Right cardiac atrium (tissue), 5 donors: Measurements from ENCODE around the gene FAM83B. TPM values are rescaled to one million over a fixed set of nuclear protein-coding genes. Genes with fewer than 3 reads are reported as not detected.
"Not testable (repeated sequence)": the region's sequence is repeated elsewhere in the genome, so short reads cannot be mapped to it uniquely, and the experiment has no call there.

Source experiments
- ATAC-seq, 2 donors: fragments of 200-7000 bp; cut with Tn5 transposase; one replicate each; pipeline versions ENCODE4 v1.8.0 to v1.9.1; 2020; ENCODE audit warnings: moderate library complexity in 2 of 2, mild to moderate bottlenecking in 1 of 2
- DNase-seq, 3 donors: peaks; one replicate each; pipeline ENCODE4 v3.0.0-alpha.2; 2020
- H3K27ac ChIP-seq: one replicate; pipeline ENCODE4 v1.5.1; 2013; ENCODE audit warnings: mild to moderate bottlenecking, low read length, control low read depth, moderate library complexity
- H3K27me3 ChIP-seq: one replicate; pipeline ENCODE4 v1.6.1; 2013; ENCODE audit not compliant: control insufficient read depth, insufficient read depth
- H3K4me1 ChIP-seq: one replicate; pipeline ENCODE4 v1.6.1; 2013; ENCODE audit warnings: low read length; ENCODE audit not compliant: control insufficient read depth, insufficient read depth
- H3K4me3 ChIP-seq: one replicate; pipeline ENCODE4 v1.5.1; 2013; ENCODE audit warnings: low read length, control low read depth
- H3K9me3 ChIP-seq: one replicate; pipeline ENCODE4 v1.6.1; 2013; ENCODE audit warnings: low read length; ENCODE audit not compliant: control insufficient read depth
- WGBS: extraction: QIAGEN DNeasy Blood & Tissue Kit; methylation state at CpG from one replicate; pipeline ENCODE4 v1.1.7; 2013; 5-methylcytosine and 5-hydroxymethylcytosine counted together
- intact Hi-C, 4 donors: fragments of 100-400 bp; cut with DNase I; formaldehyde crosslinking; loops; one replicate each; pipeline versions ENCODE4 v1.11.0 to v1.14.0; 2022 to 2023
- polyA plus RNA-seq: library from polyadenylated mRNA; stranded (reverse); fragments of 200-250 nt; gene quantifications from one replicate; pipeline ENCODE4 v1.2.3, GENCODE V29; 2013
- total RNA-seq, 4 donors: library from RNA; stranded (reverse); fragmentation: NEBNext Ultra II Directional; extraction: Animal tissue kit (Norgen Biotek cat#: 25700); gene quantifications; one replicate each; pipeline ENCODE4 v1.2.1, GENCODE V29; 2021
- donor health status: healthy with polysubstance abuse.
- donor health status: DM: no; HTN: yes; CAD: no.
- donor health status: DM: no; HTN: no; CAD: no.
- donor health status: DM: no; HTN: yes; CAD: no; lungs with severe emphysema.
- donor health status: DM: yes; HTN: yes; CAD: no.

Gene FAM83B
- total and polyA plus RNA-seq, 5 donors = 1.5 to 13.3 (median 7.5) TPM

GRCh38 chr6:54817834-54818233 lies 28.7 kb upstream of the FAM83B start:
- ATAC-seq = no peak
- Histone ChIP-seq H3K4me3 (no peak overlapping the region), H3K27ac (no peak overlapping the region), H3K9me3 (no peaks in the 10 kb centered on the region), H3K4me1 (no peaks in the 10 kb centered on the region), H3K27me3 (no peaks in the 10 kb centered on the region)
- intact Hi-C loops = no loop called here
- no peak for DNase-seq
- 72% methylated on average over 2 of the region's 2 CpGs for WGBS

- intact Hi-C loops, H3K4me3 ChIP-seq, H3K27me3 ChIP-seq, ATAC-seq, H3K9me3 ChIP-seq, H3K4me1 ChIP-seq, H3K27ac ChIP-seq, DNase-seq: not testable (repeated sequence)
- 74% methylated on average over 6 of the region's 6 CpGs for whole genome bisulfite sequencing
Measured at GRCh38 chr6:54824225-54824624, 22.3 kb upstream of the FAM83B start.

GRCh38 chr6:54827010-54827409 lies 19.6 kb upstream of the FAM83B start:
- intact Hi-C loops = no loop called here
- no peaks in the 10 kb centered on the region for H3K4me1 ChIP-seq
- H3K9me3 ChIP-seq = no peaks in the 10 kb centered on the region
- DNase-seq = no peak
- no peaks in the 10 kb centered on the region for H3K27me3 ChIP-seq
- H3K27ac ChIP-seq = no peak overlapping the region
- ATAC-seq = no peak
- WGBS = 20% methylated on average over 2 of the region's 2 CpGs
- no peak overlapping the region for H3K4me3 ChIP-seq

GRCh38 chr6:54830216-54830615 lies 16.4 kb upstream of the FAM83B start:
- intact Hi-C loops = no loop called here
- no peaks in the 10 kb centered on the region for H3K27me3 ChIP-seq
- 74% methylated on average over 1 of the region's 1 CpG for WGBS

GRCh38 chr6:54835176-54835575 lies 11.4 kb upstream of the FAM83B start:
- H3K4me3 ChIP-seq = no peak overlapping the region
- intact Hi-C loops = no loop called here
- ATAC-seq = no peak
- no peaks in the 10 kb centered on the region for H3K9me3 ChIP-seq
- H3K4me1 ChIP-seq = no peaks in the 10 kb centered on the region
- no peaks in the 10 kb centered on the region for H3K27me3 ChIP-seq
- WGBS = 83% methylated on average over 1 of the region's 1 CpG
- H3K27ac ChIP-seq = no peak overlapping the region
- no peak for DNase-seq

More at GRCh38 chr6:54830216-54830615, 16.4 kb upstream of the FAM83B start:
- Histone ChIP-seq H3K27ac (no peak overlapping the region), H3K9me3 (no peaks in the 10 kb centered on the region), H3K4me3 (no peak overlapping the region), H3K4me1 (no peaks in the 10 kb centered on the region)
- DNase-seq = no peak
- no peak for ATAC-seq

- H3K9me3 ChIP-seq = no peaks in the 10 kb centered on the region
- peak overlapping the region; percentile 56 for H3K4me3 ChIP-seq
- H3K27me3 ChIP-seq = no peaks in the 10 kb centered on the region
- DNase-seq (peak; percentile 14 to 58 (median 51)), ATAC-seq (peak; percentile 73 to 76)
- intact Hi-C loops = no loop called here
- no peaks in the 10 kb centered on the region for H3K4me1 ChIP-seq
- WGBS = 6% methylated on average over 35 of the region's 35 CpGs
- H3K27ac ChIP-seq = peak overlapping the region; percentile 43
Measured at GRCh38 chr6:54846857-54847674, 495 bp downstream of the FAM83B start.

- 61% methylated on average over 9 of the region's 9 CpGs for WGBS
- Histone ChIP-seq H3K9me3 (no peaks in the 10 kb centered on the region), H3K4me1 (no peaks in the 10 kb centered on the region), H3K27me3 (no peaks in the 10 kb centered on the region), H3K4me3 (no peak overlapping the region), H3K27ac (peak overlapping the region; percentile 43)
- intact Hi-C loops = no loop called here
- DNase-seq (no peak), ATAC-seq (no peak)
Measured at GRCh38 chr6:54847799-54848597, 1.4 kb downstream of the FAM83B start.

GRCh38 chr6:54850114-54850513 lies 3.5 kb downstream of the FAM83B start:
- WGBS = 56% methylated on average over 2 of the region's 2 CpGs

GRCh38 chr6:54856129-54856528 lies 9.6 kb downstream of the FAM83B start:
- 73% methylated on average over 3 of the region's 3 CpGs for WGBS
- no peaks in the 10 kb centered on the region for H3K9me3 ChIP-seq
- peak in 1 of 2 donors; percentile 51 for ATAC-seq
- no peaks in the 10 kb centered on the region for H3K27me3 ChIP-seq
- no peaks in the 10 kb centered on the region for H3K4me1 ChIP-seq
- H3K4me3 ChIP-seq = no peak overlapping the region
- intact Hi-C loops = no loop called here
- DNase-seq = no peak
- no peak overlapping the region for H3K27ac ChIP-seq

More at GRCh38 chr6:54850114-54850513, 3.5 kb downstream of the FAM83B start:
- ATAC-seq = no peak
- Histone ChIP-seq H3K4me3 (no peak overlapping the region), H3K27me3 (no peaks in the 10 kb centered on the region), H3K4me1 (no peaks in the 10 kb centered on the region), H3K9me3 (no peaks in the 10 kb centered on the region), H3K27ac (no peak overlapping the region)
- intact Hi-C loops = no loop called here
- DNase-seq = no peak

- Histone ChIP-seq H3K9me3 (no peaks in the 10 kb centered on the region), H3K4me3 (no peak overlapping the region), H3K27me3 (no peaks in the 10 kb centered on the region), H3K27ac (no peak overlapping the region), H3K4me1 (no peaks in the 10 kb centered on the region)
- no peak for DNase-seq
- intact Hi-C loops = no loop called here
- no peak for ATAC-seq
Measured at GRCh38 chr6:54860132-54860531, 13.6 kb downstream of the FAM83B start.

GRCh38 chr6:54860739-54861138 lies 14.2 kb downstream of the FAM83B start:
- H3K27me3 ChIP-seq = no peaks in the 10 kb centered on the region
- no peaks in the 10 kb centered on the region for H3K4me1 ChIP-seq
- no peaks in the 10 kb centered on the region for H3K9me3 ChIP-seq
- no peak overlapping the region for H3K4me3 ChIP-seq
- ATAC-seq = no peak
- no peak overlapping the region for H3K27ac ChIP-seq
- no peak for DNase-seq
- intact Hi-C loops = no loop called here
- 85% methylated on average over 5 of the region's 5 CpGs for WGBS
